ENCODE data around the gene ARPC5. TPM values are rescaled to one million over a fixed set of nuclear protein-coding genes. Genes with fewer than 3 reads are reported as not detected.
A peak's percentile ranks its signal among the peaks of the same experiment; 100 is the strongest.

ARPC5 gene
- total RNA-seq, 4 donors from 2014 or later: 22.7 to 123 (median 74.1) TPM

DNA sequence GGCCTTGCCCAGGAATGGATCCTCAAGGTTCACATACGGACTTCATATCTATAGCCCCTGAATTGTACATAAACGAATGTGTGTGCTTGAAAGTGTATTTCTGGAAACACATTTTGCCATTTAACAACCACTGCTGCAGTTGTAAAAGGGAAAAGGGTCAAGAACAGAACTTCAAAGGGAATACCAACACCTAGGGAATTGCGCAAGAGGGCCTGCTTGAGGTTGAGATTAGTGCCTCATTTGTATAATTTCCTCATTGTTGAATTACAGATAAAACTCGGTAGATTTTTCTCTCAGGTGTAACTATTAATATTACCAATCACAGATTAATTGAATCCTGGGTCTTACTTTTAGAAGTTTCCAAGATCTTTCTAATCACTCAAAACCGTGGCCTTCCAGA lies 51.4 kb downstream of the ARPC5 start:
- intact Hi-C loops (cut with DNase I; ENCODE audit: low total_unique reads) (no loop called here), in situ Hi-C loops (cut with MboI; ENCODE audit: low pct_ligation_motif_present in 1 of 4, low pct_unique_long_range_greater_than_20kb in 1 of 4, low sequenced_read_pairs in 3 of 4) (no loop called here)
- H3K4me1 ChIP-seq: peaks cover 0 to 13% (median 7%) of the 10 kb centered on the region in 4 donors
- 54 to 70% methylated on average over 4 to 5 of the region's 5 CpGs for WGBS, 2 donors (ENCODE audit: low coverage in 1 of 2)
- no peak overlapping the region for H3K4me3 ChIP-seq
- DNase-seq: no peak
- H3K9me3 ChIP-seq: no peaks in the 10 kb centered on the region
- TF ChIP-seq, protein P1, sequence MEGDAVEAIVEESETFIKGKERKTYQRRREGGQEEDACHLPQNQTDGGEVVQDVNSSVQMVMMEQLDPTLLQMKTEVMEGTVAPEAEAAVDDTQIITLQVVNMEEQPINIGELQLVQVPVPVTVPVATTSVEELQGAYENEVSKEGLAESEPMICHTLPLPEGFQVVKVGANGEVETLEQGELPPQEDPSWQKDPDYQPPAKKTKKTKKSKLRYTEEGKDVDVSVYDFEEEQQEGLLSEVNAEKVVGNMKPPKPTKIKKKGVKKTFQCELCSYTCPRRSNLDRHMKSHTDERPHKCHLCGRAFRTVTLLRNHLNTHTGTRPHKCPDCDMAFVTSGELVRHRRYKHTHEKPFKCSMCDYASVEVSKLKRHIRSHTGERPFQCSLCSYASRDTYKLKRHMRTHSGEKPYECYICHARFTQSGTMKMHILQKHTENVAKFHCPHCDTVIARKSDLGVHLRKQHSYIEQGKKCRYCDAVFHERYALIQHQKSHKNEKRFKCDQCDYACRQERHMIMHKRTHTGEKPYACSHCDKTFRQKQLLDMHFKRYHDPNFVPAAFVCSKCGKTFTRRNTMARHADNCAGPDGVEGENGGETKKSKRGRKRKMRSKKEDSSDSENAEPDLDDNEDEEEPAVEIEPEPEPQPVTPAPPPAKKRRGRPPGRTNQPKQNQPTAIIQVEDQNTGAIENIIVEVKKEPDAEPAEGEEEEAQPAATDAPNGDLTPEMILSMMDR (IDR thresholded peaks at IDR 0.05): no peak
- TF ChIP-seq EP300 (IDR thresholded peaks at IDR 0.05; ENCODE audit: low read depth) (no peak), POLR2A (IDR thresholded peaks at IDR 0.05) (no peak), POLR2AphosphoS5 (IDR thresholded peaks at IDR 0.05) (no peak)
- H3K27me3 ChIP-seq: no peaks in the 10 kb centered on the region
- H3K27ac ChIP-seq: peak overlapping the region in 1 of 4 donors; percentile 10
- no peaks in the 10 kb centered on the region for H3K36me3 ChIP-seq

DNA sequence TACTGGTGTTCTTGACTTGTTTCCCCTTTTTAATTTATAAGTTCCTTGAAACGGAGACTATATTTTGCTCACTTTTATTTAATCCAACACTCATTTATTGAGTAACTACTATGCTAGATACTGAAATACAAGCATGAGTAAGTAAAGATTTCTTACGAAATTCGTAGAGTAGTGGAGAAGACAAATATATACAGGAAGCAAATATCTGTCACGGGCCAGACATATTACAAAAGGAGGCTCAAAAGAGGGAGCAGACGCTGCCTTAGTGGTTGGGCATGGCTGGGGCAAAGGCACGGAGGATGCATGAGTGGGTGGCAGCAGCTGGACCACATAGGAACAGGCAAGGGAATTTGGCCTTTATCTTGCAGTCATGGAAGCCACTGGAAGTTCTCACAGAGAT lies 52.1 kb downstream of the ARPC5 start:
- no peaks in the 10 kb centered on the region for H3K9me3 ChIP-seq
- no peaks in the 10 kb centered on the region for H3K36me3 ChIP-seq
- TF ChIP-seq, protein P1 (IDR thresholded peaks at IDR 0.05): no peak
- TF ChIP-seq POLR2A (IDR thresholded peaks at IDR 0.05): no peak
- TF ChIP-seq POLR2AphosphoS5 (IDR thresholded peaks at IDR 0.05): no peak
- TF ChIP-seq EP300 (IDR thresholded peaks at IDR 0.05; ENCODE audit: low read depth): no peak
- DNase-seq: no peak
- H3K4me3 ChIP-seq: no peak overlapping the region
- intact Hi-C loops (cut with DNase I; ENCODE audit: low total_unique reads) (no loop called here), in situ Hi-C loops (cut with MboI; ENCODE audit: low pct_ligation_motif_present in 1 of 4, low pct_unique_long_range_greater_than_20kb in 1 of 4, low sequenced_read_pairs in 3 of 4) (no loop called here)
- no peaks in the 10 kb centered on the region for H3K27me3 ChIP-seq
- peaks cover 0 to 6% (median 3%) of the 10 kb centered on the region in 4 donors for H3K4me1 ChIP-seq
- H3K27ac ChIP-seq: no peak overlapping the region
- WGBS, 2 donors (ENCODE audit: low coverage in 1 of 2): 73 to 87% methylated on average over 5 to 6 of the region's 6 CpGs

DNA sequence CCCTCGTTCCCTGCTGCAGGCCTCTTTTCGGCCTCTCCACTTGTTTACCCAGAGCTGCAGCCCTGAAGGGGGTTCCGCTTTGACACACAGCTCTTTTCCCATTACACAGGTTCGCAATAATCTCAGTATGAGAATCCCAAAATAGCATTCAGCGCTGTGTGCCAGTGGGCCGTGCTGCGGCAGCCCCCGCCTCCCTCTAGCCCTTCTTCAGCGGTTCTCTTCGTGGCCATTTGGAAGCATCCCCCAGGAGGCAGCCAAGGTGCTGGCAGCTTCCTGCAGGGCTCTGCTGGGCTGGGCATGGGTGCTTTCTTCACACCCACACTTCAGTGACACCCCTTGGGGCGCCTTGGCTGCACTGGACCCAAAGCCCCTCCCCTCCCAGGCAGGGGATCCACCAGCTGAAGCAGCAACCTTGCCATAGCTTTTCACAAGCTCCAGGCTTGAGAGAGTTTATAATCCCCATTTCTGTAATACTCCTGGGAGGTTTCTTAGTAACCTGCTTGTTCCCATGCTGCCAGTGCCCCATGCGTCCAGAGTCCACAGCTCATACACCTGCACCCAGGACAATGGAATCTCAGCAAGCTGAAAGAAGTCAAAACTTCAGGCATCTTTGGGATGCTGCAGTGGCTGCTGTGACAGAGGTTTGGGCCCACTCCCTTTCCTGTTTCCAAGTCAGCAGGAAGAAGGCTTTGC lies 53.4 kb downstream of the ARPC5 start:
- in situ Hi-C loops (cut with MboI; ENCODE audit: low pct_ligation_motif_present in 1 of 4, low pct_unique_long_range_greater_than_20kb in 1 of 4, low sequenced_read_pairs in 3 of 4): no loop called here
- Histone ChIP-seq H3K27me3 (no peaks in the 10 kb centered on the region), H3K4me3 (no peak overlapping the region), H3K9me3 (no peaks in the 10 kb centered on the region), H3K36me3 (no peaks in the 10 kb centered on the region), H3K27ac (peak overlapping the region; percentile 1 to 32 (median 24)), H3K4me1 (peaks cover 0 to 6% (median 3%) of the 10 kb centered on the region in 4 donors)
- 81 to 86% methylated on average over 11 to 12 of the region's 12 CpGs for WGBS, 2 donors (ENCODE audit: low coverage in 1 of 2)
- TF ChIP-seq, protein P1 (IDR thresholded peaks at IDR 0.05): no peak
- TF ChIP-seq POLR2AphosphoS5 (IDR thresholded peaks at IDR 0.05) (no peak), EP300 (IDR thresholded peaks at IDR 0.05; ENCODE audit: low read depth) (no peak), POLR2A (IDR thresholded peaks at IDR 0.05) (no peak)
- intact Hi-C loops (cut with DNase I; ENCODE audit: low total_unique reads): no loop called here
- no peak for DNase-seq

DNA sequence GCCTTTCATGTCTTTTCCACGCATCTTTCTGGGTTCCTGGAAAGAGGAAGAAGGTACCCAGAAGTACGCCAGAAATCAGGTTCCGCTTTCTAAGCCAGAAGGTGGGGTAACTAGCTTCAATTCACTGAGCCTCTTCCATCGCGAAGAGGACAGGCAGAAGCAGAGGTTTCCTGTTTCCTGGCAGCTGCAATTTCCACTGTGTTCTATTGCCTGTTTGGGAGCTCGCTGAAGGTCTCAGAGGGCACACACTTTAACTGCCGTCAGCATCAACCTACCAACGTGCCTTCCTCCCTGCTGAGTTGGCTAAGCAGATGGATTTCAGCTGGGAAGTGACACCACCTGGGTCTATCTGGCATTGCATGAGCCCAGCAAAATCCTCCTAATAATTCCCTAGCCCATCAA lies 55.3 kb downstream of the ARPC5 start:
- H3K4me3 ChIP-seq: no peak overlapping the region
- 57% methylated on average over 8 of the region's 8 CpGs; no CpG with 5 or more reads in 1 of the 2 donors for WGBS, 2 donors (ENCODE audit: low coverage in 1 of 2)
- no peaks in the 10 kb centered on the region for H3K36me3 ChIP-seq
- DNase-seq: peak; percentile 28
- intact Hi-C loops (cut with DNase I; ENCODE audit: low total_unique reads) (no loop called here), in situ Hi-C loops (cut with MboI; ENCODE audit: low pct_ligation_motif_present in 1 of 4, low pct_unique_long_range_greater_than_20kb in 1 of 4, low sequenced_read_pairs in 3 of 4) (no loop called here)
- H3K27me3 ChIP-seq: no peaks in the 10 kb centered on the region
- peaks cover 0 to 6% (median 3%) of the 10 kb centered on the region in 4 donors for H3K4me1 ChIP-seq
- H3K27ac ChIP-seq: peak overlapping the region in 2 of 4 donors; percentile 28 to 44
- TF ChIP-seq POLR2AphosphoS5 (IDR thresholded peaks at IDR 0.05): no peak
- TF ChIP-seq EP300 (IDR thresholded peaks at IDR 0.05; ENCODE audit: low read depth): no peak
- no peak for TF ChIP-seq POLR2A (IDR thresholded peaks at IDR 0.05)
- TF ChIP-seq, protein P1 (IDR thresholded peaks at IDR 0.05): no peak
- no peaks in the 10 kb centered on the region for H3K9me3 ChIP-seq

All from transverse colon (tissue), 4 donors.